ENCODE results near the gene ZNF554.
A peak's percentile ranks its signal among the peaks of the same experiment; 100 is the strongest.

Gene ZNF554

DNA sequence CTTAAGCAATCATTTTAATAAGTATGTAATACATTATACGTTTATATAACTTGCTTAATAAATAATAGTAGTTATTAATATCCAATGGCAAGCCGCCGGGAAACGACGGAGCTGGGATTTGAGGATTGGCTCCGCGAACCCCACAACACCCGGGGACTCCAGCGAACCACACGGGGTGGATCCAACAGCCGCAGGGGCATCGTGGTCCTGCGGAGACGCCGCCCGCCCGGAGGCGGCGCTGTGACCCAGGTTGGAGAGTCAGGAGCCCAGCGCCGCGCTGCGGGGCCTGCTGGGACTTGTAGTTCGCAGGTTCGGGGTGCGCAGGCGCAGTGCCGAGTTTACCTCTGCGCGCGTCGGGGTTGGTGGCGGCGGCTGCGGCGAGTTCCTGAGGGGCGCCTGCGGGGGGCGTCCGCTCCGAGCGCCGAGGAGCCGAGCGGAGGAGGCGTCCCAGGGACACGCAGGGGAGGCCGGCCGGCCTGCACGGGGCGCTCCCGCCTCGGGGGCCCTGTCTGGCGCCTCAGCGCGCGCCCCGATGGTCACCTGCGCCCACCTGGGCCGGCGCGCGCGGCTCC lies at the start of gene ZNF554:
Gene ZNF554, plus strand, starts transcription at position 329 of the 572 bp plus-strand sequence. Its CDS starts 204 bp downstream, at position 533.
- no peak for FAIRE-seq

DNA sequence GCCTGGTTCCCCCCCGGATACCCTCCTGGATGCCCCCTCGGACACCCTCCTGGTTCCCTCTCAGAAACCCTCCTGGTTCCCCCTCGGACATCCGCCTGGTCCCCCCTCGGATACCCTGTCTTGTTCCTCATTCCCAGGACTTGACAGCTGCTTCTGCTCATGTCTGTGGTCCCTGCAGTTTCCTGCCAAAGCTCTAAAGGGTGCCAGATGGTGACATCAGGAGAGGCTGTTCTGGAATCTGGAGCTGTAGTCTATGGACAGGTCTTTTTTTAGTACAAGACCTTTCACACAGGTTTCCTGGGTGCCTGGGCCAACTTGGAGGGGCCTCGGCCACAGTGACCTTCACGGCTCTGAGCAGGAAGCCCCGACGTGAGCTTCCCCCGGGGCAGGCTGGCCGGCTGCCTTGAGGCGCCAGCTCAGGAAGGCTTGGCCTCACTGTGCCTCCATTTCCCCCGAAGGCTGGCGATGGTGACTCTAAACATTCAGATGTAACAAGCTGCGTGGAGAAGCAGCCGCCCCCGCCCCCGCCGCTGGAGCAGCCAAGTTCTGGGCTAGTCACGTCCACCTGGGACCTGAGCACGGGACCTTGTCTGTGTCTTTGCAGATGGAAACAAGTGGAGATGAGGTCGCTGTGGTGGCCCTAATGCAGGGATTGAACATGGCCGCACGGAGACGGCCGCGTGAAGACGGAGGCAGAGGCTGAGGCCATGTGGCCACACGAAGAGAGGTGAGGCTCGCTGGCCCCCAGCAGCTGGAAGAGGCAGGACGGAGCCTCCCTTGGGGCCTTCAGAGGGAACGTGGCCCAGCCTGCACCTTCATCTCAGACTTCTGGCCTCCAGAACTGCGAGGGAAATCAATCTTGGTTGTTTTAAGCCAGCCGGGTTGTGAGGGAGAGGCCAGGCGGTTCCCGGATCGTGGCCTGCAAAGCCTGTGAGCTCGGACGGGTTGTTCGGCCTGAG lies 49.3 kb upstream of the ZNF554 start:
- no peak for FAIRE-seq

GRCh38 chr19:2771786-2772674 lies 47.6 kb upstream of the ZNF554 start:
- FAIRE-seq, result no peak

- FAIRE-seq, result no peak
Observed at GRCh38 chr19:2774083-2774679, 45.5 kb upstream of the ZNF554 start.

- FAIRE-seq, result no peak
Observed at GRCh38 chr19:2774953-2775555, 44.6 kb upstream of the ZNF554 start.

DNA sequence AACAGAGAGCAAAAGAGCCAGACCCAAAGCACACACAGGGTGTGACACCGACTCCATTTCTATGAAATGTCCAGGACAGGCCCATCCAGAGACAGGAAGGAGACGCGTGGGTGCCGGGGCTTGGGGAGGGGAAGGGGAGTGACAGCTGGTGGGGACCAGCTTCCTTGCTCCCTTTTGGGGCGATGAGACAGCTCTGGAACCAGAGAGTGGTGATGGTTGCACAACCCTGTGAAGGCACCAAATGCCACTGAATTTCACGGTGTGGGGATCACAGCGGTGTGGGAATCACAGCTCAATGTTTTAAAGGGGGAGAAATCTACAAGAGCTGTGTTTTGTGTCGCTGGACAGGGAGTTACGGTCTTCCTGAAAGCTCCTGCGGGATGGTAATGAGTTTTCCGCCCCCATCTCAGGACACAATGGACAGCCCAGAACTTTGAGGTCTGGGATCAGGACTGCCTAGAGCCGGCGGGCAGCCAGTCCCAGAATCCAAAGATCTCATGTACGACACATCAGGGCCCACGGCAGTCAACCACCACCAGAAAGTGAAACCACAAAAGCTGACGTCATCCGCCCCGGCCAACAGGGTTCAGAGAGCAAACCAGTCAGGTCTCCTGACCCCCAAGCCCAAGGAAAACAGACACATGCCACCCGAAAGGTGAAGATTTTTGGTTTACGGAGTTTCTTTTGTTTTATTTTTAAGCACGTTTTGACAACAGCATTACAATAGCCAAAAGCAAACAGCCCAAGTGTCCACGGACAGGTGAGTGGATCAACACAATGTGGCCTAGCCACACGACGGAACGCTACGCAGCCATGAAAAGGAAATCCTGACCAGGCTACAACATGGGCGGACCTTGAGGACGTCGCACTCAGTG lies 43.9 kb upstream of the ZNF554 start:
- no peak for FAIRE-seq

GRCh38 chr19:2777952-2778683 lies 41.5 kb upstream of the ZNF554 start:
- no peak for FAIRE-seq

DNA sequence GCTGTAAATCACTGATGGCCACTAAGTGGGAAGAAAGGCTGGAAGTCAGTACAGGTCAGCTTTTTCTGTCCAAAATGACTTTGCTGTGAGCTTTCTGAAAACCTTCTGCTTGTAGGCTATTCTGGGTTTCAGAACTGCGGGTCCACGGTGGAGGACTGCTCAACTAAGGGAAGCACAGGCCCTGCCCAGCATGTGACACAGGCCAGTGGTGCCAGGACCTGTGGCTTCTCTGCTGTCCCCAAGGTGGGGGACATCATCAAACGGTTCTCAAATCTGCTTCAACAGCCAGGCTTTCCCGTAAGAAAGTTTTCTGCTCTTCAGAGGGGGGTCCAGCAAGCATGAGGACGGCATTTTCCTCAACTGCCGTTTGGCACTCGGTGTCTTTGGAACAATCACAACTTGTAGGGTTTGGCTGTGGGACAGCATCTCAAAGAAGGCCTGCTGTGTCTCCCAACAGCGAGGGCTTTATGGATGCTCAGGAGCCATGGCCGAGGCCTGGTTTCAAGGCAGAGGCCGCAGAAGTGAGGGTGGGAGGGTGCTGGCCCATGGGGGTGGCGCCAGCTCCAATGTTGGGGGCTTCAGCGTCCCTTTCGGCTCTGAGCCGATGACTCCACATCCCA lies 40.4 kb upstream of the ZNF554 start:
- FAIRE-seq, result no peak

DNA sequence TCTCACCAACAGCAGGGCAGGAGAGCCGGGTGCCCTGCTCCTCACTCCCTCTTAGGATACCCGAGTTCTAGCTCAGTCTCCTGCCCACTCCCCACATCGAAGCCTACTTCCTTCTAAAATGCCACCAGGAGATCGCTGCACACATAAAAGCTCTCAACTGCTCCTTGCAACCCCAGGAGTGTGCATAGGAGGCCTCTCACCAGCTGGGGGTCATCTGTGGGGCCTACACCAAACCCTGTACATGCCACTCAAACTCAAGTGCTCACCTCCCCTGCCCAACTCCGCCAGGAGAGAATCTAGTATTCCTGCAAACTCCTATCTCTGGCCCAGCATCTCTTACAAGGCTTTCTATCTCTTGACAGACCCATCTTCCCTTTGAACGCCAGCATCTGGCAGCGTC lies 39.4 kb upstream of the ZNF554 start:
- no peak for FAIRE-seq

DNA sequence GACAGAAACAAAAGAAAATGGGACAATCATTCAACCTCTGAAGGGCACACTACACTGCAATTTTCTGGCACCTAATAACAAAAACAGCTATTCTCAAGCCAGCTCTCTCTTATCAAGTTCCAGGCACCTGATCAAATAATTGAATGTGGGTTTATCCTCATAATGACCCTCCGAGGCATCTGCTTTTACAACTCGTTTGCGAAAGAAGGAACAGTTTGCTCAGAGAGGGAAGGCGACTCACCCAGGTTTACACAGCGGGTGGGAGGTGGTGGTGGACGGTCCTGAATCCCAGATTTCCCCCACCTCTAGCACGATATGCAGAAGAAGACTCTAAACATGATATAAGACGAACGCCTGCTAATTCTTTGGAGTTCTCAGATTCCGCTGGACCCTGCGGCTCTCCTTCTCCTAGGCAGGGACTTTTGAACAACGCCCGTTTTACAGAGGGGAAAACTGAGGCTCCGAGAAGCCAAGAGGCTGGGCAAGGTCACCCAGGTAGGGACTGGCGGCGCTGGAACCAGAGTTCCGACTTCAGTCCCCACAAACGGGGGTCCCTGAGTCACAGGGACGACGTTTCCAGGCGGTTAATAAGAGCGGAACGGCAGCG lies 37.2 kb upstream of the ZNF554 start:
- FAIRE-seq, result no peak

DNA sequence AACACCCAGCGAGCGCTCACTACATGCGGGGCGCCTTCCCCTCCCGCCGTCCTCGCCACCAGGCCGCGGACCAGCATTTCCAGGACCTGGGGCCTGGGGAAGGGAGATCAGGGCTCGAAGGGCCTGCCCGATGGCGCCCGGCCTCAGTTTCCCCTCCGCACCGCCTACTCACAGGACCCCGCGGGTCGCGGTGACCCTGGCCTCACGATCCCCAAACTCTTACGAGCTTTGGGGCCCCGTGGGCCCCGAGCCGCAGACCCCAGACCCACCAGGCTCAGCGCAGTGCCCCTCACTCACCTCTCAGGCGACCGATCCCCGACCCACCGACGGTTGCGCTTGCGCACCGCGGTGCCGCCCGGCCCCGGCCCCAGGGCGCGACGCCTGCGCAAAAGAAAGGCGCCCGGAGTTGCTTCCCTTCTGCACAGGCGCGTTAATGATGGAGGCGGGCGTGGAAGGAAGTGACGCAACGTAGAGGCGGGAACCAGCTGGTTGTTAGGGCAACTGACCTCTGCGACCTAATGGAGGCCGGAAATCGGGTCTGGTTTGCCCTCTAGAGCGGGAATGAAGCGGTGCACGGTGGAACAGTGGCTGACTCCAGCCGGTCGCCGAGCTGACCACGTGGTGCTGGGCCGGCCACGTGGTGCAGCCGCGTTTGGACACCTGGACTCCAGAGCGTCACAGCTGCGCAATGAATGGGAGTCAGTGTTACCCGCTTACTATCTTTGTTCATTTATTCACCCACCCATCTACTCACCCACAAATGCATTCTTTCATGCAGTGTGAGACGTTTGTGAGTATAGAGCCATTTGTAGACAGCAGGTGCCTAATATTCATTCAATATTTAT lies 36.5 kb upstream of the ZNF554 start, which contains the start of gene SGTA:
Gene SGTA, minus strand, starts transcription at position 338 of the 845 bp plus-strand sequence. CDS start 14,205 bp downstream, outside the sequence.
- FAIRE-seq, result peak; percentile 85

- FAIRE-seq, result no peak
Observed at GRCh38 chr19:2783781-2784145, 35.9 kb upstream of the ZNF554 start.

- peak; percentile 78 for FAIRE-seq
Observed at GRCh38 chr19:2785244-2785997, 34.2 kb upstream of the ZNF554 start, which contains the start of gene THOP1. Gene THOP1, plus strand, starts transcription at chr19:2785503. Its CDS starts 160 bp downstream, at chr19:2785663.

DNA sequence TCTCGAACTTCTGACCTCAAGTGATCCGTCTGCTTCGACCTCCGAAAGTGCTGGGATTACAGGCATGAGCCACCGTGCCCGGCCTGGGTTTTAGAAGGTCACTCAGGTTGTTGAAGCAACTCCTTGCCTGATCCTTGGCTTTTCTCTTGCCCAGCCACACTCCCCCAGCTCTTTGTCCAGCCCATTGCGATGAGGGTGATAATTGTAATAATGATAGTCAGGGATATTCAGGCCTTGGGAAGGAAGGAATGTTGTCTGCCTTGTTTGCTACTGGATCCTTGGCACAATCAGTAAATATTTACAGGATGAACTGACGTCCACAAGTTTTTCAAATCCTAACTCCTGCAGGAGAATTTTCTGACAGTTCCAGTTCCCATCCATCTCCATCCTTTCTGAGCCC lies 32.6 kb upstream of the ZNF554 start:
- no peak for FAIRE-seq

DNA sequence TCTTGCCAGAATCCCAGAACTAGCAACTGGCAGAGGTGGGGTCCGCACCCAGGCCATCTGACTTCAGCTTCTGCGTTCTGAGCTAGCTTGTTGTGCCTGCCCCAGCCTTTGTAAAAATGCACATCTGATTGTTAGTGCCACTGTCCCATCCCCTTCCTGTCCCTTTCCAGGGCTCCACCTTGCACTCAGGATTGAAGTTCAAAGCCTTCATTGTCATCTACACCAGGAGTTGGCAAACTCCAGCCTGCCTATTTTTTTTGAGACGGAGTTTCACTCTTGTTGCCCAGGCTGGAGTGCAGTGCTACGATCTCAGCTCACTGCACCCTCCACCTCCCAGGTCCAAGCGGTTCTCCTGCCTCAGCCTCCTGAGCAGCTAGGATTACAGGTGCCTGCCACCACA lies 31.4 kb upstream of the ZNF554 start:
- no peak for FAIRE-seq

DNA sequence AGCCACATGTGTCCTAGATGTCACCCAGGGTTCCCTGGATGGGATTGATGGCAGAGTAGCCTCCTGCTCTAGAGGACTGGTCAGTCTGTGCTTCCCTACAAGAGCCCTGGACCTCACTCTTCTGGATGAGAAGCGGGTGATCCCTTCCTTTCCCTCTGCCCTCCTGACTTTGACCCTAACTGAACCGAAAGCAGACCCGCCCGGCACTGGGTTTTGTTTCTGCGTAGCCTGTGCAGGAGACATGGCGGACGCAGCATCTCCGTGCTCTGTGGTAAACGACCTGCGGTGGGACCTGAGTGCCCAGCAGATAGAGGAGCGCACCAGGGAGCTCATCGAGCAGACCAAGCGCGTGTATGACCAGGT lies 29.5 kb upstream of the ZNF554 start:
- FAIRE-seq, result no peak

DNA sequence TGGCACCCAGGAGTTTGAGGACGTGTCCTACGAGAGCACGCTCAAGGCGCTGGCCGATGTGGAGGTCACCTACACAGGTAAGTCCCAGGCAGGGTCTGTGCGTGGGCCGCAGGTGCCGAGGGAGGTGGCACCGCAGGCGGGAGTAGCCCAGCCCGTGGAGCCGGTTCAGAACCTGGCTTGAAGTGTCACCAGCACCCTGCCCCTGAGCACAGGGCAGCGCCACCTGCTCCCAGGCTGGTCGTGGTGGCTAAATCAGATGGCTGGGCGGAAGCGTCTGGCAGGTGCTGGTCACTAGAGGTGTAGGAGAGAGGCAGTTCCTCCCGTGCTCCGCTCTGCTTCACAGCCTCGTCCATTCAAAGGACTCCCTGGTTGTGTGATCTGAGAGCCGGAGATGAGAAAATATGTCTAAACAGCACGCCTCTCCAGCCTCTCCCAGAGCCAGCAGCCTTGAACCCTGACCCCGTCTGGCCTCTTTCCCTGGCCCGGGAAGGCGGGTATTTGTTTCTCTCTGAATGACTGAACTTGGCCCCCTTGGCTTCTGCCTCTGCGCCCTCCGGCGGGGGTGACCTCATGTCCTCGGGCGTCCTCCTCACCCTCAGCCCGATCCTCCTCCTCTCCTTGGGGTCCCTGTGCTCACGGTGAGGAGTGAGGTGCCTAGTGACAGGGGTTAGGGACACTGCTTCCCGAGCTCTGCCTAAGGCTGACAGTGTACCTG lies 29.0 kb upstream of the ZNF554 start:
- FAIRE-seq, result no peak

All from TTC549 (cell line).